GM18868 (cell line): Measurements from ENCODE around the gene MLANA.
A peak's percentile ranks its signal among the peaks of the same experiment; 100 is the strongest.

Source experiments
- ATAC-seq: cut with Tn5 transposase; IDR thresholded peaks from one replicate; pipeline ENCODE4 v1.9.1; 2021; ENCODE audit warnings: mild to moderate bottlenecking, moderate library complexity; ENCODE audit not compliant: unreplicated experiment

The MLANA gene

GRCh38 chr9:5899292-5899691, 8.6 kb downstream of the MLANA start:
- ATAC-seq, result no peak

- ATAC-seq, result no peak
These were observed 9.9 kb downstream of the MLANA start for GRCh38 chr9:5900622-5901021.

- ATAC-seq, result no peak
These were observed 11.7 kb downstream of the MLANA start for GRCh38 chr9:5902377-5902776.

DNA sequence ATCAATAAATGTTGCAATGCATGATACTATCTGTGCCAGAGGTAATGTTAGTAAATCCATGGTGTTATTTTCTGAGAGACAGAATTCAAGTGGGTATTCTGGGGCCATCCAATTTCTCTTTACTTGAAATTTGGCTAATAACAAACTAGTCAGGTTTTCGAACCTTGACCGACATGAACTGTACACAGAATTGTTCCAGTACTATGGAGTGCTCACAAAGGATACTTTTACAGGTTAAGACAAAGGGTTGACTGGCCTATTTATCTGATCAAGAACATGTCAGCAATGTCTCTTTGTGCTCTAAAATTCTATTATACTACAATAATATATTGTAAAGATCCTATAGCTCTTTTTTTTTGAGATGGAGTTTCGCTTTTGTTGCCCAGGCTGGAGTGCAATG, 18.2 kb downstream of the MLANA start:
- no peak for ATAC-seq

GRCh38 chr9:5909976-5910375, 19.3 kb downstream of the MLANA start:
- no peak for ATAC-seq

DNA sequence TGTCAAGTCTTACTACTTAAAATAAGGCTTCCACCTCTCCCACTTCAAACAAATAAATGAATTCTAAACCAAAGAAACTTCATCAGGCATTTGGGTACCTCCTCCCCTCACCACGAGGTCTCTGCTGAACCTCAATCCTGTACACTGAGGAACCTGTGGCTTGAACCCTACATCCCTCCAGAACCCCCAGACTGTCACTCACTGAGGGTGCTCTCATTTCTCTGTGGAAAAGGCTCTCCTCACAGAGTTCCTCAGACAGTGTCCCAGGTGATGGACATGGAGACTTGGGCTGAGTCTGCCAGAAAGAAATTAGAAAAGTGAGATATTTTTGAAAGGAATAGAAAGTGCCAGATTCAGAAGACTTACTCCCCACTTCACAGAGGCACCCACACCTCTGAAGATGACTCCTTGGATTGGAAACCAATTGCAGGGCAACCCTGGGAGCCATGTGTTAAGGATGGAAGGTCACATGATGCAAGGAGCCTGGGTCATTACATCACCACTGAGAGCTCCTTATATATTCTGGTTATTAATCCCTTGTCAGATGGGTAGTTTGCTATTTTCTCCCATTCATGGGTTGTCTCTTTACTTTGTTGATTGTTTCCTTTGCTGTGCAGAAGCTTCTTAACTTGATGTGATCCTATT, 19.8 kb downstream of the MLANA start:
- ATAC-seq, result no peak

DNA sequence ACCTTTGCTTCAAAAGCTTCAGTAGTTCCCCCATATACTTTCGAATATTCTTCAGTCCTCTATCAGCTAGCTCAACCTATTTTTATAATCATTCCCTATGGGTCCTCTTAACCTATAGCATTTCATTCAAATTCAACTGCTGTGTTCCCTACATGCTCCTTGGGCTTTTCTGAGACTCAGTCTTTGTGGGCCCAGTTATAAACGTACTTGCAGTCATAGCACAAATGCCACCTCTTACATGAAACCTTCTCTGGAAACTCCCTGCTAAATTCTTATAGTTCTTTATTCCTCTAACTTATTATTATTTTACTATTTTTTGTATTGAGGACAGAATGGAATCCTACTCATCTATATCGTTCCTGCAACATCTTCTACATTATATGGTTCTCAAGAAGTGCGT, 24.7 kb downstream of the MLANA start:
- ATAC-seq, result no peak

GRCh38 chr9:5917273-5917672, 26.6 kb downstream of the MLANA start:
- ATAC-seq, result no peak

- ATAC-seq, result no peak
These were observed 27.2 kb downstream of the MLANA start for GRCh38 chr9:5917888-5918287.

DNA sequence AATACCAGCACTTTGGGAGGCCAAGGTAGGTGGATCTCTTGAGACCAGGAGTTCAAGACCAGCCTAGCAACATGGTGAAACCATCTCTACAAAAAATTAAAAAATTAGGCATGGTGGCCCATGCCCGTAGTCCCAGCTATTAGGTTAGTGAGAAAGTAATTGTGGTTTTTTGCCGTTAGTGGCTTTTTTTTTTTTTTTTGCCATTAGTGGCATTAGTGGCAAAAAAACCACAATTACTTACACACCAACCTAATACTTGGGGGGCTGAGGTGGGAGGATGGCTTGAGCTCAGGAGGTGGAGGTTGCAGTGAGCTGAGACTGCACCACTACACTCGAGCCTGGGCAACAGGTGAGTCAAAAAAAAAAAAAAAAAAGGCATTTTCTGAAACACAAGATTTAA, 27.8 kb downstream of the MLANA start:
- ATAC-seq, result no peak

DNA sequence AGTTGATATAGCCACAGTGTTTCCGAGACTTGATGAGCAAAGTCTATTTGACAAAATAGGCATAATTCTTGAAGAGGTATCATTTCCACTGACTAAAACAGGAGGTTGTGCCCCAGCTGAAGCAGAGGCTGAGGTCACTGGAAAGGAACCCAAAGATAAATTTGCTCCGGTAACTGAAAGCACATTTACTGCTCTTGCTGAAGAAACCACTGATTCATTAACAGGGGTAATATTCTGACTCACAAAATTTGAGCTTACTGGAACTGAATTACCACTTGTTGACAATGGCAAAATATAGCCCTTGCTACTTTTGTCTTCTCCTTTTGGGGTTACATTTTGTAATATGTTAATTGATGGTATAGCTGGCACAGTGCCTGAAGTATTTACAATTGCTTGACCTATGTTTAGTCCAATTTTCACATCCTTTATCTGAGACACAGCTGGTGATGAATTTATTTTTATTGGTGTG, 30.2 kb downstream of the MLANA start:
- ATAC-seq, result peak; percentile 91

DNA sequence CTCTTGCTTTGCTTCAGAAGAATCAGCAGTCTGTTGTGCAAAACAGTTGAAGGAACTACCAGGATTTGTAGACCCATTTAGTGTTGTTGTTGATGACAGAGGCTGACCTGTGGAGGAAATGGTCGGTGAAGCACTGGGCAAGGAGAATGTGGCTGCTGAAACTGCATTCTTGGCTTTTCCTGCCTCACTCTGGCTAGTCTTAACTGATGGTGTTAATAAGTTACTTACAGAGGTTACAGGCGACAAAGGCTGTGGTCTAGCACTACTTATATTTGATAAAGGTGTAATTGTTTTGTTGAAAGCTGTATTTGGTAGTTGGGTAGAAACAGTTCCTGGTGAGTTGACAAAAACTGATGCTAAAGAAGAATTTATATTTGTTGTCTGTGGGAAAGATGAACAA, 31.5 kb downstream of the MLANA start:
- no peak for ATAC-seq

DNA sequence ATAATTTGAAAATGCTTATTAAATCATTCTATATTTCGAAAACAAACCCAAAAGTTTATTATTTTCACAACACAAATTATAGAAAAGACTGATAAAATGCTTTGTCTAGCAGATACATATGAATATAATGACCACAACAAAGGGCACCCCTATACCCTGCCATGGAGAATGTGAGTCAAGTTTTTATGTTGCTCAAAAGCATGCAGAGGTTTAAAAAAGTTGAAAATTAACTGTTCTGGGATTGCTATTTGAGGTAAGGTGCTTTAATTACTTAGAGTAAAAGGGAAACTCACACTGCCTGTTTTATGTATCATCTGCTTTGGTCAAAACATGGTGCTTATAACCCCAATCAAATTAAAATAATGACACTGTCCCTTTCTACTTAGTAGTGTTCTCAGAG, 41.0 kb downstream of the MLANA start:
- no peak for ATAC-seq

- ATAC-seq, result no peak
These were observed 47.8 kb downstream of the MLANA start for GRCh38 chr9:5938449-5938848.

- no peak for ATAC-seq
These were observed 48.8 kb downstream of the MLANA start for GRCh38 chr9:5939530-5939929.

DNA sequence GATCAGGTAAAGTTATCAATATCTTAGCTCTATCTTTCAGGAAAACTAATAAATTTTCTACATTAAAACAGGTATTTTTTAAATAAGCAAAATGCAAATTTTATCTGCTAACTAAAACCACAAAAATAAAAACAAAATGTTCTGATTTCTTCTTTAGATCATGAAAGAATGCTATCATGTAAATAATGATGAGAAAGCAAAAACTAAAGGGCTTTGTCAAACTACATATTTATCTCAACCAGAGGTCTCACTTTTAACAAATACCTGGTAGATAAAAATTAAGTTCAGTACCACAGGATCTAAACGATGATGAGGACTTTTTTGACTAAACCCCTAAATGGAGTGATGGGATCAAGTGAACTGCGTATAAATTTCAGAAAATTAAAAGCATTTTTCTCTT, 50.5 kb downstream of the MLANA start:
- no peak for ATAC-seq

DNA sequence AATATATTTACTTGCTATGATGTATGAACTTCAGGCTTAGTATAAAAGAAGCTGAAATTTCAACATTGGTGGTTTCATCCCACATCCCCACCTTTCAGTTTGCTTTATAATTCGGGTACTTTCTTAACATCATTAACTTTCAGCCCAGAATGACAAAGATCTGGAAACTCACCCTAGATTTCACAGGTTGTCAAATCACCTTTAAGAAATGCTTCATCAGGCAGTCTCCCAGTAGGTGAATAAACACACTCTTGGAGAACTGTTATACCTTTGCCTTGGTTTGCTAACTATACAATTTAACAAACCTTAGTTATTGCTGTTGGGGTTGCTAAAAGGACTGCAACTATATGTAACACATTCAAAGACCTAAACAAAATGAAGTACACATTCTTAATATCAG, 54.4 kb downstream of the MLANA start:
- ATAC-seq, result no peak

- ATAC-seq, result no peak
These were observed 57.2 kb downstream of the MLANA start for GRCh38 chr9:5947912-5948311.

DNA sequence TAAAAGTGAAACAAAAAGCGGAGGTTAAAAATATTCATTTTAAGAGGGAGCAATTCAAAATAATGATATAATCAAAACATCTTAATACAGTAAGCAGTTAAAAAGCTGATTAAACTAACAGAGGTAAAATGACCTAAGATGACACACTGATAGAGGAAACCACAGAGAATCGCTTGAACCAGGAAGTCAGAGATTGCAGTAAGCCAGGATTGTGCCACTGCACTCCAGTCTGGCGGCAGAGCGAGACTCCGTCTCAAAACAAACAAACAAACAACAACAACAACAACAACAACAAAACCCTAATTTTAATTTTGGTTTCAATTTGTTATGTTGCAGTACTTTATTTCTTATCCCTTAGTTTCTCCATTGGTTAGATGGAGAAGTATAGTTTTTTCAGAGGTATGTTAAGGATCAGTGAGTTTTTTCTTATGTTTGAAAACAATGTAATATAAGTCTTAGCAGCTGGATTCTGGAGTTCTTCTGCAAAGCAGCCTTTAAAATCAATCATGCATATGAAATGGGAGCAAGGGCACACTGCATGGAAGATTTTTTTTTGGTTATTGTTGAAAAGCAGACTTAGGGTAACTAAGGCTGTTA, 58.5 kb downstream of the MLANA start:
- ATAC-seq, result peak; percentile 82

DNA sequence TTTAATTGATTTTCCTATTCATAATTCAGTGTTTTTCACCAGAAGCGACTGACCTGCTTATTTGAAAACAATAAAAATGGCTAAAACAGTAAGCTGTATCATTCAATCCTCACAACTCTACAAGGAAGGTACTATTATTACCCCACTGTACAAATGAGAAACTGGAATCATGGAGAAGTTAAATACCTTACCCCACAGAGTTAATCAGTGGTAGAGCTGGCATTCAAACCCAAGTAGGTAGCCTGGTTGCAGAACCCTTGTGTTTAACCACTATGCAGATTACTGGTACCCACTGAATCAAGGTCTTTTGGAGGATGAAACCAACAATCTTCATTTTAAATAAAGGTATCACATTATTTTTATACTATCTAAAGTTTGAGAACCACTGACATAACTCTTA, 59.6 kb downstream of the MLANA start:
- ATAC-seq, result no peak

GRCh38 chr9:5951686-5952211, 61.1 kb downstream of the MLANA start:
- ATAC-seq, result no peak
